ENCODE results near the gene TNFRSF8. TPM values are rescaled to one million over a fixed set of nuclear protein-coding genes. Genes with fewer than 3 reads are reported as not detected.

TNFRSF8 gene
- total and polyA plus RNA-seq, 9 of the 15 experiments (the other 6 are each of a cell fraction or from before 2014, with no cell fraction given): 3.5 to 38.4 (median 17.1) TPM

DNA sequence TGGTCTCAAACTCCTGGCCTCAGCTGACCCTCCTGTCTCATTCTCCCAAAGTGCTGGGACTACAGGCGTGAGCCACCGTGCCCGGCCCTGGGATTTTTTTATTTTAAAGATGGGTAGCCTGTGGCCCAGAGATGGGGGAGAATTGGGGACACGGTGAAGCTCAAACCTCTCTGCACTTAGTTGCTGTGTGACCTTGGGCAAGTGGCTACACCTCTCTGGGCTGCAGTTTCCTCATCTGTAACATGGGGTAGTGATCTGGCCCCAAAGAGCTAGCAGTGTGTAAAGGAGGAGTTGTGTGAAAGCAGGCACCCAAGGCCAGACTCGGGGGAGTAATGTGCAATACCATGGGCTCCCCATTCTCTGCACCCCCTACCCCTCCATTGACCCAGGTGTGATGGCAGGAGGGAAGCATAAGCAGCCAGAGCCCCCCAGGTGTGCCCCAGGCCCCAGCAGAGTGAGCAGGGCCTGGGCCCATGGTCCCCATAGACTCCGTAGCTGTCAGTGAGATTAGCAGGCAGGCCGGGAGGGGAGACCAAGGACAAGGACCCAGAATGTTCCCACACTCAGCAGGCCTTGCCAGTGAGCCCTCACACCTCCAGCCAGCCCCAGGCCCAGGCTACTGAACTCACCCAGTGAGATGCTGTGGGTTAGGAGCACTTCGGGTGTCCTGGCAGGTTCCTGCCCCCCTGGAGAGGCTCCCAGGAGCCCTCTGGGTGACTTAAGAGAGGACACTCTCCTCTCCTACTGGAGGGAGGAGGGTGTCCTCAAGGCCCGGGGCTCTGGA lies 17.9 kb downstream of the TNFRSF8 start (continued):
- 0 out of 2 replicates have a peak, but pooled peaks have one; percentile 5 for TF ChIP-seq ZNF395 (CRISPR knock-in tag; IDR thresholded peaks at IDR 0.05)
- TF ChIP-seq ZFX (CRISPR knock-in tag; IDR thresholded peaks at IDR 0.05): 0 out of 2 replicates have a peak, but pooled peaks have one; percentile 11
- TF ChIP-seq SMARCA5 (IDR thresholded peaks at IDR 0.05): peak; percentile 72; the same call in 1 of the 2 replicates
- TF ChIP-seq ZZZ3 (IDR thresholded peaks at IDR 0.05): no peak
- peak; percentile 48; the same call in 1 of the 2 replicates for TF ChIP-seq HDAC2 (IDR thresholded peaks at IDR 0.05)
- no peak for TF ChIP-seq ZNF197 (CRISPR knock-in tag; IDR thresholded peaks at IDR 0.05; ENCODE audit: low read depth)
- TF ChIP-seq RBFOX2 (IDR thresholded peaks at IDR 0.05; ENCODE audit: low read depth, low read length): peak; percentile 56
- TF ChIP-seq SRSF3 (IDR thresholded peaks at IDR 0.05; ENCODE audit: insufficient read depth, low read length): peak; percentile 24; the same call in 1 of the 2 replicates
- peak; percentile 93 for TF ChIP-seq RBM25 (IDR thresholded peaks at IDR 0.05; ENCODE audit: low read depth, low read length, severe bottlenecking)
